CD4-positive, alpha-beta T cell treated with Interleukin-21 for 1 hour (primary cell): Measurements from ENCODE around the gene NBEAL1.
"Not testable (repeated sequence)": the region's sequence is repeated elsewhere in the genome, so short reads cannot be mapped to it uniquely, and the experiment has no call there.

Experiments
- DNase-seq: peaks from one replicate; pipeline ENCODE4 v3.0.0-alpha.2; 2020

Gene NBEAL1

DNA sequence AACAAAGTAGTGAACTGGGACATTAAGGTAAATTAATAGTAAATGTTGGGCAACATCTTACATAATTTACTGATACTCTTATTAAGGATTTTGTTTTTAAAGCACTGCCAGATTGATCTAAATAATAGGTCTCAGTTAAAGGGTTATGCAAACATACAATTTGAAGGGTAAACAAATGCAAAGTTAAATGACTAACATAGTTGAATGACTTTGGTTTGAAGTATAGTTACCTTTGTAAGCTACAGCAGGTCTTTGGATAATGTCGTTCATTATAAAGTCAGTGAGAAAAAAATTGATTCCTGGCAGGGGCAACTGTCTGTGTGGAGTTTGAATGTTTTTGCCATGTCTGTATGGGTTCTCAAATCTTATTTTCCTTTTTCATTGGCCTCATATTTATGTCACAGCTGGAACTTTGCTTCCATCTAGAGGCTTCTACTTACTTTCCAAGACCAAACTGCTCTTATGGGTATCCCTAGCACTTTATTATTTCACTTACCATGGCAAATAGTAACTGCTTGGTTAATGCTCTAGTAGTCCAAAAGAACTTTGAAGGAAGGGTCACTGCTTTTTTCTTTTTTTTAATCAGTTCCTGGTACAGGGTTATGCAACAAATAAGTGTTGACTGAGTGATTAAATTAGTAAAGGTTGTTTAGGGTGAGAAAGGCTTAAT, 107.8 kb downstream of the NBEAL1 start:
- peak; percentile 1 for DNase-seq

DNA sequence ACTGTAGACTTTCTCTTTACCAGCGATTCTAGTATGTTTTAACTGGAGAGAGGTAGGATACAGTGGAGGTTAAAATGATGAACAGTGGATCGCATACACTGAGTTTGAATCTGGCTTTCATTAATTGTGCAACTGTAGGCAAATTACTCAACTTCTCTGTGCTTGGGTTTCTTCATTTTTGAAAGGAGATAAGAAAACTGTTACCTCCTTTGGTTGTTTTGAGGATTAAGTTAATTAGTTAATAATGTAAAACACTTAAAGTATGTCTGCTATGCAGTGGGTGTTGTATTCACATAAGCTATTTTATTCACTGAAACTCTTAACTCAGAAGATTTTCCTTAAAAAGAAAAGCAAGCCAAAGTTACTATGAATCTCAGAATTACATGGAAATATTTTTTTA, 112.3 kb downstream of the NBEAL1 start:
- DNase-seq: no peak

DNA sequence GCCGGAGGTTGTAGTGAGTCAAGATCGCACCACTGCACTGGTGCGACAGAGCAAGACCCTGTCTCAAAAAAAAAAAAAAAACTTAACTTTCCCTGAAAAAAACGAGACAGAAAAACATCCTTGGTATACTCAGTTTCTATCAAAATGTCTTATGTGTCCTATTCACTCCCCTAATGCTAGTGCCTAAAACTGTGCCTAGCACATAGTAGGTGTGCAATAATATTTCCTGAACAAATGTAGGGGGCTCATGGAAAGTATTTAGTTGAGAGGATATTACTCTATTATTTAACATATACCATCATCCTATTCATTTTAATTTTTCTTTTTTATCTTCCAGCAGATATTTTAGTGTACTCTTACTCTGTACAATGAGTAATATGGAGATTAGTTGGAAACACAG, 120.4 kb downstream of the NBEAL1 start:
- no peak for DNase-seq

DNA sequence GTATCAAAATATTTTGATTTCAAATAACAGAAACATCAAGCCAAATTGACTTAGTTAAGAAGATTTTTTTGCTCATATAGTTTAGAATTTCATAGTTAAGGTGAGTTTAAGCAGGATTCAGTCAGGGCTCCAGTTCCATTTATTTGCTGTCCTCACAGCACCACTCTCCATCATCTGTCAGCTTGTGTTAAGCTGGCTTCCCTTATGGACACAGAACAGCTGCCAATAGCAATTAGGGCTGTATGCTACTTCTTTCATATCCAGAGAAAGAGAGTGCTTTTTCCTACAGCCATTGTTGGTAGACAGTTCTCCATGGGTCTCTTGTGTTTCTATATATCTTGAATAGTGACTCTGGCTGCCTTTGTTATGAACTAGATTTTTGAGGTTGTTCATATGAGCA, 128.7 kb downstream of the NBEAL1 start:
- DNase-seq: no peak

DNA sequence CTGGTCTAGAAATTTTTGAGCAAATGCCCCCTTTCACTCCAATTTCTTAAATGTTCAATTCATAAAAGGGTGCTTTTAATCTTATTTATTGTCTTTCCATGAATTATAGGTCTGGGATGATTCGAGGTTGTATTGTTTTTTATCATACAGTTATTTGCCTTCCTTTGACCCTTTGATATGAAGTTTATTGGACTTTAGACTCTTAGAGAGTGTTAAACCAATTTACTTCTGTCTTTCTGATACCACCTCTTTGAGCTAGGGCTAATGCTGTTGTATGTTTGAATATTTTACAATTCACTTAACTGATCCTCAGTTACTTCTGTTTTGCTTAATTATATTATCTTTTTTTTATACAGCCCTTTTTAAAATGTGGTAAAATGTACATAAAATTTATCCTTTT, 134.5 kb downstream of the NBEAL1 start:
- no peak for DNase-seq

DNA sequence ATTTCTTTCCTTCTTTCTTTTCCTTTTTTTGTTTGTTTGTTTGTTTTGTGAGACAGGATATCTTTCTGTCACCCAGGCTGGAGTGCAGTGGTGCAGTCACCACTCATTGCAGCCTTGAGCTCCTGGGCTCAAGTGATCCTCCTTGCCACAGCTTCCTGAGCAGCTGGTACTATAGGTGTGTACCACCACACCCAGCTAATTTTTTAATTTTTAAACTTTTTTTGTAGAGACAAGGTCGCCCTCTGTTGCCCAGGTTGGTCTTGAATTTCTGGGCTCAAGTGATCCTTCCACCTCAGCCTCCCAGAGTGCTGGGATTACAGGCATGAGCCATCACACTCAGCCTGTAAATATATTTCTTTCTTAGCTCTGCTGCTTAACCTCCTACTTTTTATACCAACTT, 140.7 kb downstream of the NBEAL1 start:
- peak; percentile 24 for DNase-seq

DNA sequence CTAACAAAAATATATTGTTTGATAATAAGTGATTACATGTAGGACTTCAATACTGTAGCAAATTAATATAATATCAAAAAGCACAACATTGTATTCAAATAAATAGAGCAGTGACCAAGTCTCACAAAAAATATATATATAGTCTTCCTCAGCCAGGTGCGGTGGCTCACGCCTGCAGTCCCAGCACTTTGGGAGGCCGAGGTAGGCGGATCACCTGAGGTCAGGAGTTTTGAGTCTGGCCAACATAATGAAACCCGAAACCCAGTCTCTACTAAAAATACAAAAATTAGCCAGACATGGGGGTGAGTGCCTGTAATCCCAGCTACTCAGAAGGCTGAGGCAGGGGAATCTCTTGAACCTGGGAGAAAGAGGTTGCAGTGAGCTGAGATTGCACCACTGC, 148.0 kb downstream of the NBEAL1 start:
- not testable (repeated sequence) for DNase-seq

DNA sequence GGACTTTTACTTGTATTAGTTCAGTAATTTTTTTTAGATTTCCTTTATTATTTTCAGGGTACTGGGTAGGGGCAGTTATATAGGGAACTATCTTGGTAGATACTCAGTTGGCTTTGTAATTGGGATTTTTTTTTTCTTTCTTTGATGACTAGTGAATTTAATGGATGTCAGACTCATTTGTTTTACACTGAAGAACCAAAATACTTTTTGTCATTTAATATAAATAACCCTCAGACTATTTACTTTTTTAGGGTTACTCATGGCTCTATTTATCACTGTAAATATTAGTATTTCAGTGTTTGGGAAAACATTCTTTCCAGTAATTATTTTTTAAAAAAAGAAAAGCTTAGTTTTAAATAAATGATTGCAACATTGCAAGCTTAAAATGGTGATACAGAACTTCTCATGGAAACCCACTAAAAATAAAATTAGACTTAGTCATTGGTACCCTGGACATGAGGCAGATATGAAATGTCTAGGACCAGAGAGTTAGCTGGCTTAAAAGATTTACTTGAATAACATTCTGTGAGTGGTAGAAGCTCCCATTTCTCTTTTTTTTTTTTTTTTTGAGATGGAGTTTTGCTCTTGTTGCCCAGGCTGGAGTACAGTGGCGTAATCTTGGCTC, 149.7 kb downstream of the NBEAL1 start:
- DNase-seq: no peak

DNA sequence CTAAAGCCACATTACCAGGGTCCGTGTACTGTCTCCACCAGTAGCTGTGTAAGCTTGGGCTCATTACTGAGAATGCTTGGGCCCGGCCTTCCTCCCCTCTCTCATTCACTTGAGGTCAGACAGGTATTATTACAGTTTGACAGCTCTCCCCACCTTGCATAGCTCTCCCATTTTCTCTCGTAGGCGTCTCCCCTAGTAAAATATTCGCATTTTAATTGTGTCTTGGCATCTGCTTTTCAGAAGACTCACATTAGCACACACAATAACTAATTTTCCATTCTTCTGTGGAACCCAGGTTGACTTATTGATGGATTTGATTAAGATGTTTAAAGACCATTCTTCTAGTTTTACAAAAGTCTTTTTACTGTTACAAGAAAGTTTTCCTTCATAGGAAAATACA, 153.1 kb downstream of the NBEAL1 start:
- no peak for DNase-seq

DNA sequence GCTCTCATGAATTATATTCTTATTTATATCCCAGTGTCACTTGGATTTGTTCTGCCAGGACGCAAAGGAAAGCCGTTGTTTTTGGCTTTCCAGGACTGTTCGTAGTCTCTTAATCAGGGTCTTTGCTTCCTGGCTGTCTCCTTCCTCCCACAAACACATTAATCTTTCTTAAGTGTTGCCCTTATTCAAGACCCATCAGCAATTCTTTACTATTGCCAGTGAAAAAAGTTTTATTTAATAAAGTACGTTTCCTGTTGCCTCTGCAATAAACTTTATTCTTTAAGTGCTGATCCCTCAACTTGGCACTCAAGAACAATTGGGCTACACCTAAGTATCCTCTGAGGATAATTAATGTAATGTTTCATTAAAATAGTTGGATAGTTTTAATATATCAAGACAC, 155.8 kb downstream of the NBEAL1 start:
- no peak for DNase-seq

DNA sequence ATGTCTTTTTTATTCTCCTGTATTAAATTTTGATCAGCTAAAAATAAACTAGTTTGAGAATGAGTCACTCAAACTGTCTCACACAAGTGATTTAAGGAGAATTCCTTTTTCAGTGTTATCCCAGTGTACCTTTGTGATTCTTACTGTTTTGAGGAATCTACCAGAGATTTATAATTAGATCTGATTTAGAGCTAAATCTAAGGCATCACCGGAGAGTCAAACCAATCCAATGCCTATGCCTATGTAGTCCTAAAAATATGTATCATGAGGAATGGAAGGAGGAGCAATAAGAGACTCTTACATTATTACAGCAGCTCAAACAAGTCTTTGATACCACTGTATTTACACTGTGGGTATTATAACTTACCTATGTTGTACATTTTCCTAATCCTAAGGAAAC, 160.7 kb downstream of the NBEAL1 start:
- no peak for DNase-seq

DNA sequence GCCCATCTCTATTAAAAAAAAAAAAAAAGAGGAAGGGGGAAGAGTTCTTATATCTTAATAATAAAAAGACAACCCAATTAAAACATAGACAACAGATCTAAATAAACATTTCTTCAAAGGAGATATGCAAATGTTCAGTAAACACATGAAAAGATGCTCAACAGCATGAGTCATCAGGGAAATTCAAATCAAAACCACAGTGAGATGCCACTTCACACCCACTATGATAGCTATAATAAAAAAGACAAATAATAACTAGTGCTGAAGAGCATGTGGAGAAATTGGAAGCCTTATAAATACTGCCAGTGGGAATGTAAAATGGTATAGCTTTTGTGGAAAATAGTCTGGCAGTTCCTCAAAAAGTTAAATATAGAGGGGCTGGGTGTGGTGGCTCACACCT, 162.7 kb downstream of the NBEAL1 start:
- DNase-seq: peak; percentile 2

DNA sequence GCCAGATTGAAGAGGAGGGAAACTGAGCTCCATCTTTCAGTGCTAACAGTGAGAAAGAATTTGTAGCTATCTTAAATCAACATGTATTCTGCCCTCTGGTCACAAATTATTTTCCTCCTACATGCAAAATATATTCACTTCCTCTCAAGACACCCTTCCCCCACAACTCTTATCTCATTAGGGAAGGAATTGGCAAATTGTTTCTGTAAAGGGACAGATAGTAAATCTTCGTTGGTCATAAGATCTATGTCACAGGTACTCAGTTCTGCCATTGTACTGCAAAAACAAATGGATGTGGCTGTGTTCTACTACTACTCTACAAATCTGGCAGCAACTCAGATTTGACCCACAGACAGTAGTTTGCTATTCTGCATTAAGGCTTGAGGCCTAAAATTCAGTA, 171.2 kb downstream of the NBEAL1 start:
- DNase-seq: no peak

DNA sequence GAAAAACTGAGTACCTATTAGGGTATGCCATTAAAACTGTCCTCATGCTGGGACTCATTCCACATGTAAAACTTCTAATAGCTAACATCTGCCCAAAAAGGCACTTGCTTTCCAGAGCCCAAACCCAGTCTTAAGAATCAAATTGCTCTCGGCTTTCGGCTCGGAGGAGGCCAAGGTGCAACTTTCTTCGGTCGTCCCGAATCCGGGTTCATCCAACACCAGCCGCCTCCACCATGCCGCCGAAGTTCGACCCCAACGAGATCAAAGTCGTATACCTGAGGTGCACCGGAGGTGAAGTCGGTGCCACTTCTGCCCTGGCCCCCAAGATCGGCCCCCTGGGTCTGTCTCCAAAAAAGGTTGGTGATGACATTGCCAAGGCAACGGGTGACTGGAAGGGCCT, 175.9 kb downstream of the NBEAL1 start:
- not testable (repeated sequence) for DNase-seq

DNA sequence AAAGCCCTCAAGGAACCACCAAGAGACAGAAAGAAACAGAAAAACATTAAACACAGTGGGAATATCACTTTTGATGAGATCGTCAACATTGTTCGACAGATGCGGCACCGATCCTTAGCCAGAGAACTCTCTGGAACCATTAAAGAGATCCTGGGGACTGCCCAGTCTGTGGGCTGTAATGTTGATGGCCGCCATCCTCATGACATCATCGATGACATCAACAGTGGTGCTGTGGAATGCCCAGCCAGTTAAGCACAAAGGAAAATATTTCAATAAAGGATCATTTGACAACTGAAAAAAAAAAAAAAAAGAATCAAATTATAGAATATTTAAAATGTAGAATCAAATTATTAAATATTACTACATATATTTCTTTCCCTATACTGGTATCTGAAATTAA, 176.4 kb downstream of the NBEAL1 start:
- not testable (repeated sequence) for DNase-seq

DNA sequence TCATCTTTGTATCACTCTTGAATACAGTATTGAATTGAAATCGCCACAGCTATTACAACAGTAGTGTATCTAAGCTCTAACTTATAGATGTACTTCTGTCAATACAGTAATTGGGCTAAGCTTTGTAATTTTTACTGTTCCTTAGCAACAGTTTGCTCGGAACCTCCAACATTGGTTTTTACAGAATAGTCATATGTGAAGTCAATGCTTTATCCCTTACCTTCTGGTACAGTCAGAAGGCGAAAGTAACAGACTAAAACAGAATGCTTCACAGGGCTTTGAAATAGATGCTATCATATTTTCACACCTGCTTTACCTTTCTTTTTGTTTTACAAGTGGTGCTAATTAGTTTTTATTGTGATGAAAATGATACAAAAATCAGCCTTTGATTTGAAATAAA, 177.3 kb downstream of the NBEAL1 start:
- no peak for DNase-seq

DNA sequence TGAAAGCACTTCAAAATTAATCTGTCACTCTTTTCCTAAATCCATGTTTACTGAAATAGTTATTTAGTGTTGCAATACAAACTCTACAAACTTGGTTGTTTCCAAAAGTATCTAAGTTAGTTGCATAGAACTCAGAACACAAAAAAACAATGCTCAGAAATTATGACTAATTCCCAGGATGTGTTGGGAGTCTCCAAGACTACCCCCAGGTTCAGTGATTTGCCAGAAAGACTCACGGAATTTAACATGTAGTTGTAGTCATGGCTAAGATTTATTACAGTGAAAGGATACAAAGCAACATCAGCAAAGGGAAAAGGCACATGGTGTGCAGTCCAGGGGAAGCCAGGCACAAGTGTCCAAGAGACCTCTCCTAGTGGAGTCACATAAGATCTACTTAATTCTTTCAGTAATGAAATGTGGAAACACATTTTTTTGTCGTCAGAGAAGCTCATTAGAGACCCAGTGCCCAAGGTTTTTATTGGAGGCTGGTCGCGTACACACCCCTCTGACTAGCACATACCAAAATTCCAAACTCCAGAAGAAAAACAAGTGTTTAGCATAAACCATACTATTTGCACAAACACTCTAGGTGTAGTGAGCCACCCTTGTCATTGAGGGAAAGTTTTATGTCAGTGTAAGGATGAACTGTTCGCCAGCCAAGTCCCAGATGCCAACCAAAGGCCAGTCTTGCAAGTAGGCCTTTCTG, 180.8 kb downstream of the NBEAL1 start:
- DNase-seq: no peak

DNA sequence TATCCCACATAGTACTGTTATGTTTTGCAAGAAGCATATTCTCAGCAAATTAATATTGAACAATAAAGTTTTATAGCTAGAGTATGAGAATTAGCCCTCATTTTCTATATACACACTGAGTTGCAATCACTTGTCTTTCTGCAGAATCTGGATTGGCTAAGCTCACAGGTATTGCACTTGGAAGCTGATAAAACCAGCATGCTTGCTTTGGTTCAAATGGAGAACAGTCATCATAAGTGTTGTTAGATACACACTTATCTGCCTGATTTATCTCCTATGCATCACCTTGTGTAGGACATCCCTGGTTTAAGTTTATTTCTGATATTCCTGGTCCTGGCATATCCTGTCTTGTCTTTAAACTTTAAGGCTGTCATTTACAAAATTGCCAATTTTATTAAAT, 186.2 kb downstream of the NBEAL1 start:
- DNase-seq: no peak

DNA sequence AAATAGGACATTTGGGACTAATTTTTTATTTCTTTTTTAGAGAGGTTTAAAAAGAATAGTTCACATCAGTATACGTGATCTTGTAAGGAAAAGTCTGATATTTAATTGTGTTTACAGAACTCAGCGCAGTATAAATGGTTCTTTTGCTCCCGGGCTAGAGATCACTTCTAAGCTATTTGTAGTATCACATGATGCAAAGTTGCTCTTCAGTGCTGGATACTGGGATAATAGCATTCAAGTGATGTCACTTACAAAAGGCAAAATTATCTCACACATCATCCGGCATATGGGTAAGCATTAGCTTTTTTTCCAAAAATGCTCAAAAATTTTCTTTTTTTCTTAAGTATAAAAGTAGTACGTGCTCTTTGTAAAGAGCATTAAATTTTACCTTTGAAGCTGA, 186.8 kb downstream of the NBEAL1 start:
- no peak for DNase-seq

DNA sequence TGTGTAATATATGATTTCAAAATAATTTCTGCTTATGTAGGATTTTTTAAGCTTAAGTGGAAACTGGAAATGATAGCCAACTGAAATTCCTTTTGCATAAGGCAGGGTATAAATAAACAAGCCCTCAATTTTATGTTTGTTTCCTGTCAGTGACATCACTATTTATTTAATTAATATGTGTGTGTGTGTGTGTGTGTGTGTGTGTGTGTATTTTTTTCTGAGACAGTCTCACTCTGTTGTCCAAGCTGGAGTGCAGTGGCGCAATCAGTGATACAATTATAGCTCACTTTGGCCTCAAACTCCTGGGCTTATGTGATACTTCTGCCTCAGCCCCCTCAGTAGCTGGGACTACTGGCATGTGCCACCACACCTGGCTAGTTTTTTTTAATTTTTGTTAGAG, 194.9 kb downstream of the NBEAL1 start:
- DNase-seq: no peak

DNA sequence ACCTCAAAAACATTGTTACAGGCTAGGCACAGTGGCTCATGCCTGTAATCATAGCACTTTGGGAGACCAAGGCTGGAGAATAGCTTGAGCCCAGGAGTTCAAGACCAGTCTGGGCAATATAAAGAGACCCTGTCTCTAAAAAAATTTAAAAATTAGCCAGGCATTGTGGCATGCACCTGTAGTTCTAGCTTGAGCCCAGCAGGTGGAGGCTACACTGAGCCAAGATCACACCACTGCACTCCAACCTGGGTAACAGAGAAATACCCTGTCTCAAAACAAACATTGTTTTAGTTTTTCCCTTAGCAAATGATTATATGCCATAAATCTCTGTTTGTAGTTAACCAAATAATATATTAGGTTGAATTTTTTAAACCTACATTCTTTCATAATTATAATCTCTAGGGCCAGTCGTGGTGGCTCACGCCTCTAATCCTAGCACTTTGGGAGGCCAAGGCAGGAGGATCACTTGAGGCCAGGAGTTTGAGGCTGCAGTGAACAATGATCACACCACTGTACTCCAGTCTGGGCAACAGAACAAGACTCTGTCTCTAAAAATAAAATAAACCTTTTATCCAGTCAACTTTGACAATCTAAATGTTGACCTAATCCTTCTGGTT, 210.9 kb downstream of the NBEAL1 start:
- peak; percentile 52 for DNase-seq

DNA sequence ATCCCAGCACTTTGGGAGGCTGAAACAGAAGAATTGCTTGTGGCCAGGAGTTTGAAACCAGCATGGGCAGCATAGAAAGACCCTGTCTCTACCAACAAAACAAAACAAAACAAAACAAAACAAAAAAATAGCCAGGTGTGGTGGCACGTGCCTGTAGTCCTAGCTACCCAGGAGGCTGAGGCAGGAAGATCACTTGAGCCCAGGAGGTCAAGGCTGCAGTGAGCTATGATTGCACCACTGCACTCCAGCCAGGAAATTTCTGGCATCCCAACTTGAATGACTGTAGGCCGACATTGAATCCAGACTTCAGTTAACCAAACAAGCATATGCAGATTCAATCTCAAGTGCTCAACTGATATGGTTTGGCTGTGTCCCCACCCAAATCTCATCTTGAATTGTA, 215.0 kb downstream of the NBEAL1 start:
- not testable (repeated sequence) for DNase-seq

DNA sequence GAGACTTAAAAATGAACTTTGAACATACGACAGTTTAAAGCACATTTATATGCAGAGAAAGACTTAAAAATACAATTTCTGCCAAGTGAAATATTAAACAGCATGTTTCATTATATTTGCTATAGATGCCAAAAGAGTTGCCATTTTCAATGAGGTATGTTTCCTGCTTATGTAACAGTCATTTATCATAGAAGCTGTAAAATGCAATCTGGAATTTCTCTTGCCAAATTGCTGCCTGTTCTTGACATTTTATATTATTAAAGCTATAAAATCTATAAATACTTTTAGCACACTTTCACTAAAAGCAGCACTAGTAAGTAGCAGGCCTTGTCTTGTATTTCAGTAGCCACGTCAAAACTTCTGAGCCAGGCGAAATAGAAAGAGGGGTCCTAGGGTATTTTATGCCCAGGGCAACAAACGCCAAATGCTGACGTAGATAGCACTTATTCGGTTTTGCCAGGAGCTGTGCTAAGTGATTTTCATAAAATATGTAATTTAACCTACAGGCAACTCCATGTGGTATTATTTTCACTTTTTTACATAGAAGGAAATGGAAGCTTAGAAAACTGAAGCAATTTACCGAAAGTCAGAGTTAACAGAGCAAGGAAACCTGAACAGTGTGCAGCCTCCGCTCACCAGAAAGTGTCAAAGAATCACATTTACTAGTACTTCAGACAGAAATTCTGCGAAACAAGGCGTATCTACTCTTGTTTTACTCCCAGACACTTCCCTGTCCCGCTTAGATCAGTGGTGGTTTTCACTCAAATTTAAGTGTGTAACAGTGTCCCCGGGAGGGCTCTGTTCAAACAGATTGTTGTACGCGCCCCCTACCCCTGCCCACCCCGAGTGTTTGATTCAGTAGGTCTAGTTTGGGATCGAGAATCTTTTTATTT, 222.9 kb downstream of the NBEAL1 start:
- no peak for DNase-seq
